ENCODE results near the gene INSYN2A.

INSYN2A gene, protein sequence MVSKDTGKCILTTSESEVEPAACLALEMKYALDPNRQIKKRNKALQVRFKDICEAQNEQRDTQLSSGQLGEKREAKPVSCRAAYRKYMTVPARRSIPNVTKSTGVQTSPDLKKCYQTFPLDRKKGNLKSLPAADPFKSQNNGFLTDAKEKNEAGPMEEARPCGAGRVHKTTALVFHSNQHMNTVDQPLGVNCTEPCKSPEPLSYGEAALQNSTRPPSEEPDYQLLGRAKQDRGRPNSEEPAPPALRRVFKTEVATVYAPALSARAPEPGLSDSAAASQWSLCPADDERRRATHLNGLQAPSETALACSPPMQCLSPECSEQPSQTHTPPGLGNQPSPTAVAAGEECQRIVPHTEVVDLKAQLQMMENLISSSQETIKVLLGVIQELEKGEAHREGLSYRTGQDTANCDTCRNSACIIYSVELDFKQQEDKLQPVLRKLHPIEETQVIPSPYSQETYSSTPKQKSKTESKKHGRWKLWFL

GRCh38 chr10:127196282-127197153, at the start of gene INSYN2A:
Gene INSYN2A (minus strand): TSS chr10:127196591. CDS start chr10:127176395, 20,196 bp downstream.
- peak in 34 of 51 donors; percentile 4 to 78 (median 48) for DNase-seq

GRCh38 chr10:127245456-127245855, 49.1 kb upstream of the INSYN2A start:
- no peak for DNase-seq

DNA sequence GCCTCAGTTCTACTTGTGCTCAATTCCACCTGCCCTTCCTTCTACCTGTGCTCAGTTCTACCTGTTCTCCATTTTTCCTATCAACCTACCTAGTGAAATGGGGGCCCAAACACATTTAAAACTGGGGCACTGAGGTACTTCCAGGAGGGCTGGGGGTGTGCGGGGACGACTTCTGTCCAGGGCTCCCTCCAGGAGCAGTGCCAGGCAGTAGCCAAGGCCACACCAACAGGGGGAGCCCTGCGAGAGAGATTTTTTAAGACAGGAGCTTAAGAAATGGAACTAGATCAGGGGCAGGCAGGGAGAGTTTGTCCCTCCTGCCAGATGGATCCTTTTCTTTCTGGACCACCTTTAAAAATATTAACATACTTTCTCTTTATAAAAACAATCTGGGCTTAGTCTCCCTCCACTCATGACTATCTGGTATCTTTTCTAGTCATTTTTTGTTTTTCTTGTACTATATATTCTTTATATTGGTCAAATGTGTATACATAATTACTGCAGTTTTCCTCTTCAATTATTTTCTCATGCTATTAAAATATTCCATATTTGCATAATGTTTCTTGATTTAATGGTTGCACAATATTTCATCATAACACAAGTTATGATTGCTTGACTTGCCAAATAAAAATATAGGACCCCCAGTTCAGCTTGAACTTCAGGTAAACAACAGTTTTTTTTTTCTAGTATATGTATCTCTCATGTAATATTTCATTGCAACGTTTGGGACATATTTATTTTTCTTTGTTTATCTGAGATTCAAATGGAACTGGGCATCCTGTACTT, 47.3 kb upstream of the INSYN2A start:
- peak in 7 of 51 donors; percentile 8 to 44 (median 19) for DNase-seq

- DNase-seq, result no peak
Observed at GRCh38 chr10:127242914-127243313, 46.5 kb upstream of the INSYN2A start.

GRCh38 chr10:127236266-127236665, 39.9 kb upstream of the INSYN2A start:
- no peak for DNase-seq

DNA sequence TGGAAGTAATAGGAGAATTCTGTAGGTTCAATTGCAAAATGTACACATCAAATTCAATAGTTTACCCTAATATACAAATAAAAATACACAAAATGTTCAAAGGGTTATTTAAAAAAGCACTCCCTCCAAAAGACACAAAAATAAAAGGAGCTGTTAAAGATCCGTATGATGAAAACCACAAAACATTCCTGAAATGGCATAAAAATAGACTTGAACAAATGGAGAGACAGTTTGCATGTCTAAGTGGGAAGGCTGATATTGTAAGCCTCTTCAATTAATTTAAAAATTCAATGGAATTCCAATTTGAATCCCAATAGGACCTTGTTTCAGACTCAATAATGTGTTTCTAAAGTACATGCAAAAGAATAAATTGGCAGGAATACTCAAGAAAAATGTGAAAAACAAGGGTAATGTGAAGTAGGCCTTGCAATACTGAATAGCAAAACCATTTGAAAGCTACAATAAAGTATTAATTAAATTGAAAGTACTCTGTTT, 38.0 kb upstream of the INSYN2A start:
- no peak for DNase-seq

DNA sequence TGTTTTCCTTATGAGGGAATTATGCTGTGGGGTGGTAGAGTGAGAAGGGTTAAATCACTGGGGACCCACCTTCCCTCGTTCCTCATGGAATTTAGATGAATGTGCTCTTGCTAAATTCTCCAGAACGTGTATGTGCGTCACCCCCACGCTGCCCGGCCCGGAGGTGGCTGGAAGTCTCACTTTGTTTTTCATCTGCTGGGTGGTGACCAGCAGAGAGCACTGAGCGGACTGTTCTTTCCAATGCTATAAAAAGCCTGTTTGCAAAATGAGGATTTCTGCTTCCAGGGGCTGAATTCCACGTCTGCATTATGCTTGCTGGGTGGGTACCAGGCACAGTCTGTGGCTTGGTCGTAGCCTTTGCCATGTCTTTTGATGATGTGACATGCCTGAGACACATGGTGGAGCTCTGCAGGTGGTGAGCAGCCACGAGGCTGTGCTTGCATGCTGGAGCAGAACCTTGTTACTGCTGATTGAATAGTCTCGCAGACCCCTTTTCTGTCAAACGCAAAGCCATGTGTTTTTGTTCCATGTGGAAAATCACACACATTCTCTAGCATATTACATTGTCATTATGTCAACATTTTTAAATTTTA, 31.9 kb upstream of the INSYN2A start:
- DNase-seq, result peak in 19 of 51 donors; percentile 4 to 67 (median 21)

DNA sequence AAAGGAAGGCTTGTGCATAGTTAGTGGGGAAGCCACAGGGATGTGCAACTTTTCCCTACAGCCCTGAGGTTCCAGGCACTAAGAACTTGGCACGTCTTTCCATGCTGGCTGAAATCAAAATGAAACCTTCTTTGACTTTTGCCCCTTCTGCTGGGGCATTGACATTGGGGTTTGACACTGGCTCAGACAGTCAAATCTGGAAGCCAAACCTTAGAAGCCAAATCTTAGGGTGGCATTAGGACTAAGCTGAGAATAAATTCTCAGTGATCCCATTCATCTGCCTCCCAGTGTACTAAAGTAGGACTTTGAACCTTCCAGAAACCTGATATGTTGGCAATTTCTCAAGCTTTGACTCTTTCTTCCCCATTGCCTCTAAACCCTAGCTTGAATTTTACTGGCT, 31.3 kb upstream of the INSYN2A start:
- no peak for DNase-seq

DNA sequence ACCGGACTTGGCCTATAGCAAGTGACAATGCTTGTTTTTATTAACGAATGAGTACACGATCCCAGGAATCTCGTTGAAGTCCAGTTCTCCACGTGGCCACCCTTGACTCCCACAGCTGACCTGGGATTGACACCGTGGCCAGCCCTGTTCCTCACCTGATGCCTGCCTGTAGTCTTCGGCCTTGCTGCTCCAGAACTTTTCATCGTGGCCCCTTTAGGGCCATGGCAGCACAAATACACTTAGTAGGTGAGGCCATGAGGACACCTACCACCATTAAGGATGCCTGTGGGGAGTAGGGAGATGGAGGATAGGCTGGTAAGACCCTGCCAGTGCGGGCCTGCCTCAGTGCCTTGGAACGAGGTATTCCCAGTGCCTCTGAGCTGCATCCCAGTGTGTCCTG, 30.6 kb upstream of the INSYN2A start:
- no peak for DNase-seq

- DNase-seq, result no peak
Observed at GRCh38 chr10:127221281-127221680, 24.9 kb upstream of the INSYN2A start.

GRCh38 chr10:127218658-127219057, 22.3 kb upstream of the INSYN2A start:
- DNase-seq, result no peak

- DNase-seq, result no peak
Observed at GRCh38 chr10:127216786-127217185, 20.4 kb upstream of the INSYN2A start.

DNA sequence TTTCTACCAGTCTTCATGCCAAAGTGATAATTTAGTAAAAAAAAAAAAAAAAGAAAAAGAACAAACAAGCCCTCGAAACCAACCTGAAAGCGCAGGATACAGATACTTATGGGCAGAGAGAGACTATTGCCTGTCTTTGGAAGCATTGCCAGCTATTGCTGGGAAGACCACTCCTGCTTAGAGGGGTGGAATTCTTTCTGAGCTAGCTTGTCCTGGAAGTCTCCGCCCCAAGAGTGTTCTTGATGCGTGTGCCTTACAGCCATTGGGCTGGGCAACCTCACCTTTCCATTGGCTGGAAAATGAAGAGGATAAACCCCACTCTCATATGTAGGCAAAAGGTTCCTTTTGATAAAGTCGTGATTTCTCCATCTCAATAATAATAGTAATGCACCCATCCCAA, 19.9 kb upstream of the INSYN2A start:
- no peak for DNase-seq

GRCh38 chr10:127215866-127216265, 19.5 kb upstream of the INSYN2A start:
- DNase-seq, result no peak

- DNase-seq, result no peak
Observed at GRCh38 chr10:127210936-127211466, 14.6 kb upstream of the INSYN2A start.

- DNase-seq, result no peak
Observed at GRCh38 chr10:127207081-127207480, 10.7 kb upstream of the INSYN2A start.

DNA sequence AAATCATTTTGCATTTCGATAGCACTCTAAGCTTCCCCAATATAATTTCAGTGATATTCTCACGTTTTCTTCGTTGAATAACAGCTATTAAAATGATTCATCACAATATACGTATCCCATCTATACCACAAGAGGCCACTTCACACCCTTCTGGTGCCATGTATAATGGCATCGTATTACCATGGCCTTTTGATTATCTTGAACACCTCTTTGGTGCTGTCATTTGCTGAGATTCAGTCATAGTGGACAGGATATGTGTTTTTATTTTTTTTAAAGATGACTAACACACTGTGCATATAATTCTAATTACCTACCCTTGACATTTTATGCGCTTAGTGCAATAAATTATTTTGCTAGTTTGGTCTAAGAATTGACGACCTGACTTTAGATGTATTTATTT, 6.7 kb upstream of the INSYN2A start:
- DNase-seq, result no peak

DNA sequence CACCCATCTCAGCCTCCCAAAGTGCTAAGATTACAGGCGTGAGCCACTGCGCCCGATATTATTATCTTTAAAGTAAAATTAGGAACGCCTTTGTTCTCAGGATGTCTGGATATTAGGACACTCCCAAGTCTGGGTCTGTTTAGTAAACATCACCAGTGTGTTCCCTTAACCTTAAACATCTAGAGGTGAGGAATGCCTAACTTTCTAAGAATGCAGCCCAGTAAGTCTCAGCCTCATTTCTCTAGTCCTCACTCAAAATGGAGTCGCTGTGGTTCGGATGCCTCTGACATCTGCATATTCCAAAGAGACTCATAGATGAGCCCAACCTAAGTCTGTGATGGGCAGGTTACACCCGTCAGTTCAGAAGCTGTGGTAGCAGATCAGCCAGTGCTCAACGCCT, 4.3 kb upstream of the INSYN2A start:
- DNase-seq, result no peak

- DNase-seq, result no peak
Observed at GRCh38 chr10:127198721-127199120, 2.3 kb upstream of the INSYN2A start.

GRCh38 chr10:127198307-127198706, 1.9 kb upstream of the INSYN2A start:
- peak in 3 of 51 donors; percentile 1 to 5 (median 3) for DNase-seq

DNA sequence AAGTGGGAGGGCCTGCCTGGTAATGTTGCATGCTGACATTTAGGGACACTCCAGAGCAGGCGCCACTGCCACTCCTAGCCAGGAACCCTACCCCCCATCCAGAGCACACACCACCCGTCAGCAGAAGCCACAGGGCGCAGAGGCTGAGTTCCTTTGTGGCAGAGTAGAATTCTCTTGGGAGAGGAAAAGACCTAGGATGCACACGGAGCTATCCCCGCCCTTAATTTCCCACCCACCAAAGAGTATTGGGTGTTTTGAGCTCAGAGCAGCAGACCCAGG, 702 bp upstream of the INSYN2A start:
- DNase-seq, result peak in 1 of 51 donors; percentile 27
